Tibial nerve (tissue), 4 donors: Measurements from ENCODE around the gene ZMYND15. TPM values are rescaled to one million over a fixed set of nuclear protein-coding genes. Genes with fewer than 3 reads are reported as not detected.

ENCODE experiments used
- DNase-seq, 2 donors: peaks; one replicate each; pipeline ENCODE4 v3.0.0-alpha.2; 2019; ENCODE audit warnings: low spot score in 2 of 2
- H3K27ac ChIP-seq, 4 donors: fragments of 200-600 bp; sonication (generic) in 3 of 4; one replicate each; pipeline ENCODE4 v1.5.1; 2017 to 2019; ENCODE audit warnings: mild to moderate bottlenecking in 1 of 4
- H3K27me3 ChIP-seq, 2 donors: fragments of 200-600 bp; sonication (generic) in 1 of 2; one replicate each; pipeline versions ENCODE4 v1.5.1 to v1.6.0; 2017 to 2019
- H3K36me3 ChIP-seq, 3 donors: fragments of 200-600 bp; sonication (generic); one replicate each; pipeline ENCODE4 v1.5.1; 2018 to 2019
- H3K4me1 ChIP-seq, 4 donors: fragments of 200-600 bp; sonication (generic) in 3 of 4; one replicate each; pipeline ENCODE4 v1.5.1; 2017 to 2019
- H3K4me3 ChIP-seq, 4 donors: fragments of 200-600 bp; sonication (generic) in 3 of 4; one replicate each; pipeline ENCODE4 v1.5.1; 2017 to 2019; ENCODE audit warnings: mild to moderate bottlenecking in 1 of 4, moderate library complexity in 1 of 4
- H3K9me3 ChIP-seq, 4 donors: fragments of 200-600 bp; sonication (generic) in 3 of 4; one replicate each; pipeline ENCODE4 v1.5.1; 2017 to 2019
- CTCF ChIP-seq, 5 experiments: fragments of 200-600 bp in 3 of 5; fragments of 450-650 bp in 2 of 5; sonication (generic) in 3 of 5; IDR thresholded peaks; one replicate each; pipeline ENCODE4 v1.5.1; 2016 to 2019; ENCODE audit warnings: antibody characterized with exemption in 5 of 5, mild to moderate bottlenecking in 3 of 5, moderate library complexity in 2 of 5
- EP300 ChIP-seq, 2 donors: sonication (generic); formaldehyde crosslinking; IDR thresholded peaks; one replicate each; pipeline ENCODE4 v1.6.1; 2017; ENCODE audit warnings: antibody characterized with exemption in 2 of 2, mild to moderate bottlenecking in 1 of 2
- POLR2A ChIP-seq, 2 donors: fragments of 450-650 bp; IDR thresholded peaks; one replicate each; pipeline ENCODE4 v1.6.1; 2017; ENCODE audit warnings: antibody characterized with exemption in 2 of 2, mild to moderate bottlenecking in 2 of 2, moderate library complexity in 2 of 2
- WGBS, 2 donors: methylation state at CpG; one replicate each; pipeline ENCODE4 v1.1.5; 2018; 5-methylcytosine and 5-hydroxymethylcytosine counted together
- total RNA-seq, 4 donors: library from RNA; depleted of rRNA; stranded (reverse); fragments of >200 nt; gene quantifications; one replicate each; pipeline ENCODE4 v1.1.0, GENCODE V29; 2016

Gene ZMYND15
- total RNA-seq, 4 donors from 2014 or later, result 0.42 to 0.66 (median 0.59) TPM; not detected in 1

GRCh38 chr17:4718276-4718675 is 21.4 kb upstream of the ZMYND15 start:
- Histone ChIP-seq H3K4me1 (peaks cover 0 to 6% (median 0%) of the 10 kb centered on the region in 4 donors), H3K27ac (no peak overlapping the region), H3K36me3 (peaks cover 0 to 58% (median 10%) of the 10 kb centered on the region in 3 donors), H3K27me3 (no peaks in the 10 kb centered on the region), H3K9me3 (no peaks in the 10 kb centered on the region), H3K4me3 (no peak overlapping the region)
- WGBS, 2 donors, result 95 to 96% methylated on average over 13 of the region's 13 CpGs
- TF ChIP-seq EP300 (IDR thresholded peaks at IDR 0.05) (no peak), CTCF (IDR thresholded peaks at IDR 0.05) (no peak), POLR2A (IDR thresholded peaks at IDR 0.05) (no peak)
- no peak for DNase-seq

GRCh38 chr17:4719146-4719545 is 20.5 kb upstream of the ZMYND15 start:
- H3K27ac ChIP-seq, result no peak overlapping the region
- DNase-seq, result no peak
- H3K36me3 ChIP-seq, result peaks cover 0 to 58% (median 10%) of the 10 kb centered on the region in 3 donors
- TF ChIP-seq POLR2A (IDR thresholded peaks at IDR 0.05), result no peak
- H3K4me3 ChIP-seq, result no peak overlapping the region
- 77 to 81% methylated on average over 10 of the region's 10 CpGs for WGBS, 2 donors
- H3K27me3 ChIP-seq, result no peaks in the 10 kb centered on the region
- H3K4me1 ChIP-seq, result peaks cover 0 to 6% (median 0%) of the 10 kb centered on the region in 4 donors
- H3K9me3 ChIP-seq, result no peaks in the 10 kb centered on the region

DNA sequence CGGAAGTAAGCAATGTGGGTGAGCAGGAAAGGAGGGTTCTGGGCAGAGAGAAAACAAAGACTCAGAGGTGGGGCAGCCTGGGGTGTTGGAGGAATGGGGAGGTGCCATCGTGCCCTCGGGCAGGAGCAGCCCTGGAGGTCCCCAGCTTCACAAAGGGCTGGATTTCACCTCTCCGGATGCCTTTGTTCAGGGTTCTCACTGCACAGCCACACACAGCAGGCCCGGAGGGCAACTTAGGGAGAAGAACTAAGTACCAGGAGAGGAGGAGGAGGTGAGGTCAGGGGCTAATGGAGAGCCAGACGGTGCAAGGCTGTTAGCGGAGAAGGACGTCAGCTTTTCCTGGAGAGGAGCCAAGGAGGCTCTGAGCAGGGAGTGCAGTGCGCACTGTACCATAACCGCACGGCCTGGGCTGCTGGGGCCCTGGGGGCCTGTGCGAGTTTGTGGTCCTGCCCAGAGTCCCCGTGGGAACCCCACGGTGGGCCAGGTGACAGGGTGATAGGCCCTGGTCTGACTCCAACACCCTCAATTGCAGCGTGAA is 19.9 kb upstream of the ZMYND15 start:
- H3K4me1 ChIP-seq, result peaks cover 0 to 6% (median 0%) of the 10 kb centered on the region in 4 donors
- no peak overlapping the region for H3K4me3 ChIP-seq
- H3K27ac ChIP-seq, result no peak overlapping the region
- no peaks in the 10 kb centered on the region for H3K27me3 ChIP-seq
- TF ChIP-seq EP300 (IDR thresholded peaks at IDR 0.05), result no peak
- TF ChIP-seq POLR2A (IDR thresholded peaks at IDR 0.05), result no peak
- TF ChIP-seq CTCF (IDR thresholded peaks at IDR 0.05), result no peak
- peaks cover 0 to 58% (median 10%) of the 10 kb centered on the region in 3 donors for H3K36me3 ChIP-seq
- no peaks in the 10 kb centered on the region for H3K9me3 ChIP-seq
- no peak for DNase-seq
- WGBS, 2 donors, result 59 to 63% methylated on average over 15 of the region's 15 CpGs

DNA sequence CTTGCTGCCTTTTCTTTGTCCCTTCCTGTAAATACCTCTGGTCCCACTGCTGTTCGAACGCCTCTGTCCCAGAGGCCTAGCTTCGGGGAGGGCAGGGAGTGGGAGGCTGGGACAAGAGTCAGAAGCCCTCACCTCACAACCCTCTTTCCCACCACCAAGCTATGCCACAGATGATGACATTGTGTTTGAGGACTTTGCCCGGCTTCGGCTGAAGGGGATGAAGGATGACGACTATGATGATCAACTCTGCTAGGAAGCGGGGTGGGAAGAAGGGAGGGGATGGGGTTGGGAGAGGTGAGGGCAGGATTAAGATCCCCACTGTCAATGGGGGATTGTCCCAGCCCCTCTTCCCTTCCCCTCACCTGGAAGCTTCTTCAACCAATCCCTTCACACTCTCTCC is 18.8 kb upstream of the ZMYND15 start:
- Histone ChIP-seq H3K27me3 (no peaks in the 10 kb centered on the region), H3K4me3 (no peak overlapping the region), H3K27ac (no peak overlapping the region), H3K4me1 (peaks cover 0 to 6% (median 0%) of the 10 kb centered on the region in 4 donors), H3K36me3 (peaks cover 0 to 55% (median 10%) of the 10 kb centered on the region in 3 donors), H3K9me3 (no peaks in the 10 kb centered on the region)
- TF ChIP-seq CTCF (IDR thresholded peaks at IDR 0.05) (no peak), EP300 (IDR thresholded peaks at IDR 0.05) (no peak), POLR2A (IDR thresholded peaks at IDR 0.05) (no peak)
- WGBS, 2 donors, result 85 to 86% methylated on average over 7 of the region's 7 CpGs
- DNase-seq, result no peak

DNA sequence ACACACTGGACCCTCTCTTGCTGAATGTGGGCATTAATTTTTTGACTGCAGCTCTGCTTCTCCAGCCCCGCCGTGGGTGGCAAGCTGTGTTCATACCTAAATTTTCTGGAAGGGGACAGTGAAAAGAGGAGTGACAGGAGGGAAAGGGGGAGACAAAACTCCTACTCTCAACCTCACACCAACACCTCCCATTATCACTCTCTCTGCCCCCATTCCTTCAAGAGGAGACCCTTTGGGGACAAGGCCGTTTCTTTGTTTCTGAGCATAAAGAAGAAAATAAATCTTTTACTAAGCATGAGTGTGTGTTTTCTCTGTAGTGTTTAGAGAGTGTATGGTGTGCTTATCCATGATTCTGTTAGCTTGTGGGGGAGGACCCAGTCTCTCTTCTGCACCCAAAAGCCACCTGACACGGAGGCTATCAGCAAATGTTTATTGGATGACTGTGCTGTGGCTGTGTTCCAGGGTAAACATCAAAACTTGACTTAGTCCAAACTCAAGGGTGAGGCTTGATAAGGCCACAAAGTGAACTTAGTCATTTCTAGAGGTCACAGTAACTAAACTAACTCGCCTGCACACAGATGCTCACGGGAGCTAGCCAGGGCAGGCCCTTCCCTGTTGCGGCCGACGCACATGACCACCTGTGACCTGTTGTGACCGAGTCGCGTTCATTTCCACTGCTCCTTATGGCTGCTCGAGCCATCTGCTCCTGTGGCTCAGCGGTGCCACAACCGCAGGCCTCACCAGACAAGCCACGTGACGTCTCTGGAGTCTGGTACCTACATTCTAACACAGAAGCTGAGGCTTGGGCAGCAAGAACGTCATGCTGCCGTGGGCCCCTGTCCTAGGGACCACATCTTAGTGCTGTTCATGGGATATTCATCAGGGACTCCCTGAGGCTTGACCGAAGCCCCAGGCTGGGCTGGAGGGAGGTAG is 18.2 kb upstream of the ZMYND15 start:
- Histone ChIP-seq H3K27ac (no peak overlapping the region), H3K9me3 (no peaks in the 10 kb centered on the region), H3K4me1 (peaks cover 0 to 6% (median 0%) of the 10 kb centered on the region in 4 donors), H3K27me3 (no peaks in the 10 kb centered on the region), H3K4me3 (no peak overlapping the region), H3K36me3 (peaks cover 0 to 48% (median 10%) of the 10 kb centered on the region in 3 donors)
- no peak for TF ChIP-seq POLR2A (IDR thresholded peaks at IDR 0.05)
- no peak for TF ChIP-seq CTCF (IDR thresholded peaks at IDR 0.05)
- TF ChIP-seq EP300 (IDR thresholded peaks at IDR 0.05), result no peak
- DNase-seq, result no peak
- 66 to 70% methylated on average over 20 of the region's 20 CpGs for WGBS, 2 donors
